Inflammatory macrophage treated with lipopolysaccharide for 1 hour (primary cell): ENCODE measurements around the gene UNC13B.
"Not testable (repeated sequence)": the region's sequence is repeated elsewhere in the genome, so short reads cannot be mapped to it uniquely, and the experiment has no call there.

Experiments
- DNase-seq, 2 donors: peaks; one replicate each; pipeline ENCODE4 v3.0.0-alpha.2; 2020 to 2022

The UNC13B gene

GRCh38 chr9:35164711-35165110 lies 2.9 kb downstream of the UNC13B start:
- no peak for DNase-seq

GRCh38 chr9:35167429-35167828 lies 5.6 kb downstream of the UNC13B start:
- not testable (repeated sequence) for DNase-seq

GRCh38 chr9:35168963-35169362 lies 7.2 kb downstream of the UNC13B start:
- no peak for DNase-seq

GRCh38 chr9:35172878-35173277 lies 11.1 kb downstream of the UNC13B start:
- no peak for DNase-seq

GRCh38 chr9:35177520-35177919 lies 15.7 kb downstream of the UNC13B start:
- DNase-seq, result no peak

GRCh38 chr9:35179347-35180280 lies 17.8 kb downstream of the UNC13B start:
- DNase-seq, result no peak

- DNase-seq, result no peak
Measured at GRCh38 chr9:35180801-35181200, 19.0 kb downstream of the UNC13B start.

GRCh38 chr9:35182401-35182800 lies 20.6 kb downstream of the UNC13B start:
- not testable (repeated sequence) for DNase-seq

GRCh38 chr9:35182996-35183754 lies 21.4 kb downstream of the UNC13B start:
- DNase-seq, result not testable (repeated sequence)

- DNase-seq, result not testable (repeated sequence)
Measured at GRCh38 chr9:35183755-35184480, 22.1 kb downstream of the UNC13B start.

GRCh38 chr9:35186524-35186923 lies 24.7 kb downstream of the UNC13B start:
- no peak for DNase-seq

GRCh38 chr9:35190203-35190602 lies 28.4 kb downstream of the UNC13B start:
- DNase-seq, result no peak

- DNase-seq, result no peak
Measured at GRCh38 chr9:35191105-35191504, 29.3 kb downstream of the UNC13B start.

GRCh38 chr9:35193762-35194161 lies 32.0 kb downstream of the UNC13B start:
- no peak for DNase-seq

GRCh38 chr9:35195683-35196082 lies 33.9 kb downstream of the UNC13B start:
- no peak for DNase-seq

GRCh38 chr9:35198191-35198590 lies 36.4 kb downstream of the UNC13B start:
- DNase-seq, result no peak

- DNase-seq, result no peak
Measured at GRCh38 chr9:35203528-35203927, 41.7 kb downstream of the UNC13B start.

GRCh38 chr9:35205340-35205739 lies 43.5 kb downstream of the UNC13B start:
- DNase-seq, result no peak

GRCh38 chr9:35211854-35212253 lies 50.0 kb downstream of the UNC13B start:
- DNase-seq, result no peak

GRCh38 chr9:35220659-35221338 lies 59.0 kb downstream of the UNC13B start:
- no peak for DNase-seq

- no peak for DNase-seq
Measured at GRCh38 chr9:35225677-35226076, 63.9 kb downstream of the UNC13B start.

GRCh38 chr9:35226651-35227050 lies 64.8 kb downstream of the UNC13B start:
- DNase-seq, result no peak

GRCh38 chr9:35227284-35227683 lies 65.5 kb downstream of the UNC13B start:
- DNase-seq, result no peak
